HT-29 (cell line): Measurements from ENCODE around the gene CEP120. TPM values are rescaled to one million over a fixed set of nuclear protein-coding genes. Genes with fewer than 3 reads are reported as not detected.

Experiments used
- DNase-seq: peaks from one replicate; pipeline ENCODE4 v3.0.0-alpha.2; 2015; ENCODE audit warnings: low spot score
- total RNA-seq: library from RNA; depleted of rRNA; stranded (reverse); fragments of >200 nt; shearing (Covaris generic); gene quantifications from 2 replicates; pipeline ENCODE4 v1.2.3, GENCODE V29; 2014; rRNA removed

The CEP120 gene
- total RNA-seq, 1 experiment from 2014 or later: 8.3 TPM

- no peak for DNase-seq
These were observed 124.1 kb downstream of the CEP120 start for GRCh38 chr5:123299136-123299535.

GRCh38 chr5:123298335-123299030, 124.7 kb downstream of the CEP120 start:
- no peak for DNase-seq

- no peak for DNase-seq
These were observed 125.3 kb downstream of the CEP120 start for GRCh38 chr5:123297866-123298265.

- DNase-seq: no peak
These were observed 125.9 kb downstream of the CEP120 start for GRCh38 chr5:123297198-123297831.

Other genes starting within 250 kb of the CEP120 start
- 18.4 and 21.3 TPM in 2 replicates for gene CSNK1G3, start 88.8 kb upstream of the CEP120 start, total RNA-seq